A549 treated with AZD9567 at 1 μM for 4 hours (cell line): ENCODE data around the gene SYPL1. TPM values are rescaled to one million over a fixed set of nuclear protein-coding genes. Genes with fewer than 3 reads are reported as not detected.

Experiments
- total RNA-seq: library from RNA; stranded (reverse); fragments of 200-300 nt; extraction: Qiagen RNA extraction; gene quantifications from 5 replicates; pipeline ENCODE4 v1.2.3, GENCODE V29; 2022; ENCODE audit not compliant: insufficient read depth

Gene SYPL1
- total RNA-seq: 79.7 to 109 TPM (median 96.1 TPM) in 5 replicates

GRCh38 chr7:106112118-106112971 lies at the start of gene SYPL1:
TSS of gene SYPL1 (minus strand) at chr7:106112312. CDS start at chr7:106112208, 104 bp downstream.

Other genes starting within 250 kb of the SYPL1 start
- 3.6 to 5.4 TPM (median 5.0 TPM) in 5 replicates for gene ATXN7L1, start 235.7 kb downstream of the SYPL1 start, total RNA-seq
- 3.9 to 4.4 TPM (median 4.2 TPM) in 5 replicates for gene CDHR3, start 149.0 kb downstream of the SYPL1 start, total RNA-seq
- gene NAMPT, start 172.7 kb upstream of the SYPL1 start, total RNA-seq: 113 to 134 TPM (median 115 TPM) in 5 replicates